Mammary epithelial cell (primary cell): Measurements from ENCODE around the gene CHIA.

Source experiments
- EZH2 ChIP-seq: IDR thresholded peaks from 2 replicates; pipeline ENCODE4 v1.6.1; 2012; ENCODE audit warnings: low read length, inconsistent platforms, borderline replicate concordance
- TF ChIP-seq, protein P1 (sequence below), 2 donors: IDR thresholded peaks in 1 of 2; conservative IDR thresholded peaks in 1 of 2; 2 replicates each; pipeline ENCODE4 v1.5.1; 2011 to 2012; ENCODE audit warnings: inconsistent platforms in 2 of 2, low read length in 2 of 2, mild to moderate bottlenecking in 2 of 2, control low read depth in 1 of 2, low read depth in 1 of 2; ENCODE audit not compliant: insufficient read depth in 1 of 2; ENCODE audit errors: extremely low read depth in 1 of 2

DNA sequence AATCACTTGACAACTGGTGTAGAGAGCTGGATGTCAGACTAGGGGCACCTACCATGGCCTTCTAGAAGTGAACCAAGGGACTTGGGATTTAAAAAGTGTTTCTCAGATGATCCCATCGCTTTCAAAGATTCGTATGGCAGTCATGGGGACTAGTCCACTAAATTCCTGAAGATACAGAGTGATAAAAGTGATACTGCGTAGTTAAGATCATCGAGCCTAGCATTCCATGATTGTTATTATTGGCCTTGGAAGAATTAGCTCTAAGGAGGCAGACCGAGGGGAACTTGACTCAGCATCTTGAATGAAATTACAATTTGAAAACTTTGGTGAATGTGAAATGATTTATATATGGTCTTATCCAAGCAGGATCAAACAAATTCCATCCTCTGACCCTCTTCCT, 1.3 kb upstream of the CHIA start:
- TF ChIP-seq, protein P1, sequence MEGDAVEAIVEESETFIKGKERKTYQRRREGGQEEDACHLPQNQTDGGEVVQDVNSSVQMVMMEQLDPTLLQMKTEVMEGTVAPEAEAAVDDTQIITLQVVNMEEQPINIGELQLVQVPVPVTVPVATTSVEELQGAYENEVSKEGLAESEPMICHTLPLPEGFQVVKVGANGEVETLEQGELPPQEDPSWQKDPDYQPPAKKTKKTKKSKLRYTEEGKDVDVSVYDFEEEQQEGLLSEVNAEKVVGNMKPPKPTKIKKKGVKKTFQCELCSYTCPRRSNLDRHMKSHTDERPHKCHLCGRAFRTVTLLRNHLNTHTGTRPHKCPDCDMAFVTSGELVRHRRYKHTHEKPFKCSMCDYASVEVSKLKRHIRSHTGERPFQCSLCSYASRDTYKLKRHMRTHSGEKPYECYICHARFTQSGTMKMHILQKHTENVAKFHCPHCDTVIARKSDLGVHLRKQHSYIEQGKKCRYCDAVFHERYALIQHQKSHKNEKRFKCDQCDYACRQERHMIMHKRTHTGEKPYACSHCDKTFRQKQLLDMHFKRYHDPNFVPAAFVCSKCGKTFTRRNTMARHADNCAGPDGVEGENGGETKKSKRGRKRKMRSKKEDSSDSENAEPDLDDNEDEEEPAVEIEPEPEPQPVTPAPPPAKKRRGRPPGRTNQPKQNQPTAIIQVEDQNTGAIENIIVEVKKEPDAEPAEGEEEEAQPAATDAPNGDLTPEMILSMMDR (conservative IDR thresholded peaks at IDR 0.05 in 1 of 2, IDR thresholded peaks at IDR 0.05 in 1 of 2; ENCODE audit: extremely low read depth in 1 of 2, insufficient read depth in 1 of 2, low read depth in 1 of 2, low read length in 2 of 2): no peak
- no peak for TF ChIP-seq EZH2
